GM18526 (cell line): ENCODE measurements around the gene KMT2B.

Experiments used
- POLR2A ChIP-seq: IDR thresholded peaks from 3 replicates; pipeline ENCODE4 v1.6.1; 2011; ENCODE audit not compliant: insufficient read length; ENCODE audit errors: extremely low read depth

The KMT2B gene

GRCh38 chr19:35773020-35773806, 55.4 kb downstream of the KMT2B start:
- TF ChIP-seq POLR2A, result no peak

DNA sequence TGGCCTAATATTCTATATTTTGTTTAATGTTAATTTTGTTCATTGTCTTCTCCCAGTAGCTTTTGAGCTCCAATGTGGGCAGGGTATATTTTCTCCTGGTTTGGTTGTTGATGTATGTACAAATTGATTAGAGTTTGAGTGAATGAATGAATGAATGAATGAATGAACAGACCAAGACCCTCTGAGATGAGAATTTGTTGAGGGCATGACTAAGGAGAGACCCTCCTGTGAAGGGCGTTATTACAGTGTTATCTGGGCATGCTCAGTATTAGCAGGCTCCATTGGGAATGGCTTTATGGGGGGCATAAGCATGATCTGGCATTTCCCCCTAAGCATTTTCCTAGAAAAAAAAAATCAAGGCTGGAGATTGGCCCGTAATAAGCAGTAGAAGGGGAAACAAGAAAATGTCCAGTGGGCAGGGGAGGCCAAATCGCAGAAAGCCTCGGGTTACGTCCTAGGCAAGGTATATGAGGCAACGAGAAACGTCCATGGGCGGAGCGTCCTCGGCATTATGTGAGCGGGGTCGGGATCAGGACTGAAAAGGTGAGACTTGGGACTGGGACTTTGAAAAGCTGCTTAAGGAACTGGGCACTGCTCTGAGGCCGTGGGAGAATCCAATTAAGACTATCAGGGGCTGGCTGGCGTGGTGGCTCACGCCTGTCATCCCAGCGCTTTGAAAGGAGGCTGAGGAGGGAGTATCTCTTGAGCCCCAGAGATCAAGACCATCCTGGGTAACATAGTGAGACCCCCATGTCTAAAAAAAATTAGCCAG, 56.7 kb downstream of the KMT2B start:
- TF ChIP-seq POLR2A, result no peak

DNA sequence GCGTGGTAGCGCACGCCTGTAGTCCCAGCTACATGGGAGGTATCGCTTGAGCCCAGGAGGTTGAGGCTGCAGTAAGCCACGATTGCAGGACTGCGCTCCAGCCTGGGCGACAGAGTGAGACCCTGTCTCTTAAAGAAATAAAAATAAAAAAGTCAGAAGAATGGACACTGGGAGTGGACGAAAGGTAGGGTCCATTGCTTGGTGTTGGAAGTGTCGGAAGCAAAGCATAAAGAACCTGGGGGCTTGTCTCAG, 57.2 kb downstream of the KMT2B start:
- TF ChIP-seq POLR2A, result no peak

DNA sequence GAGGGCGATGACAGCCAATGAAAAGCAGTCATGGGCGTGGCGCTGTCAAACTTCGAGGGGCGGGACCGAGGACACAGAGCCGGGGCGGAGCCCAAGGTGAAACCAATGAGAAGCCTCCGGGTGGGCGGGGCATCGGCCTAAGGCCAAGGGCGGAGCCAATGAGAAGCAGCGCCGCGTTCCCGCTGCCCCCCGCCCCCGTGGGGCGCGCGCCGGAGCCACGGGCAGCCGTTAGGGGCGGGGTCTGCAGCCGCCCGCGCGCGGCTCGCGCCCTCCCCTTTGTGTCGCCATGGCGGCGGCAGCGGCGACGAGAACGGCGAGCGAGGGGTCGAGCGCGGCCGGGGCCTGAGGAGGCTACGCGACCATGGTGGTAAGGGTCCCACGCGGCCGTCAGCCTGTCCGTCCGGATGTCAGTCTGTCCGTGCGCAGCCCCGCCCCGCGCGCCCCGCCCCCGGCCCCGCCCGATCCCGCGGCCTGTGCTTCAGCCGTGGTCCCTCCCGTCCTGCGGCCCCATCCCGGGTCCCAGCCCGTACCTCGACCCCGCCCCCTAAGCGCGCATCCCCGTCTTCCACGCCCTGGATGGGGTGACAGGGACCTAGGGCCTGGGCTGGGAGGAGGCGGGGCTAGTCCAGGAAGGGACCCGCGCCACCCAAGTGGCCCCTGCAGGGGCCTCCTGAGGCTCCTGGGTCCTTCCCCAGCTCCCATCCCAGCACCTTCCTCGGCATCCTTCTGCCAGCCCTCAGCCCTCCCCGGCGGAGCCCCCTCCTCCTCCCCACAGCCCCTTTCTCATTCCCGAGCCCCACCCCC, 57.7 kb downstream of the KMT2B start, which contains the start of gene ARHGAP33:
TSS of gene ARHGAP33 (plus strand) at position 267 of the 804 bp plus-strand sequence. CDS start at position 362, 95 bp downstream.
- peak; percentile 41 for TF ChIP-seq POLR2A

- TF ChIP-seq POLR2A, result no peak
These were observed 58.4 kb downstream of the KMT2B start for GRCh38 chr19:35776102-35776788.

- TF ChIP-seq POLR2A, result no peak
These were observed 59.5 kb downstream of the KMT2B start for GRCh38 chr19:35777086-35777841.

DNA sequence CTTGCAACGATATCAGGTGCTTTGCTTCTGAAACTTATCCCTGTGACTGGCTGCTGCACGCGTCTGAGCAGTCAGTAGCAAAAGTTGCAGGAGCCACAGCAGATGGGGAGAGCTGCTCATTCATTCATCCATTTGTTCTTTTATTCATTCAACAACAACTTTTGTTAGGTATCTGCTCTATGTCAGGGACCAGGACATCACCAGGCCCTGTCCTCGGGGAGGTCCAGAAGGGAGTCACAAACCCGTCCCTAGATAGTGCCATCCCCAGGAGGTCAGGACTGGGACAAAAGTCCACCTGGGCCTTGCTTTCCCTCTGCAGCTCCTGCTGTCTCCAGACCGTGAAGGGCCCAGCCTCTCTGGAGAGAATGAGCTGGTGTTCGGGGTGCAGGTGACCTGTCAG, 60.2 kb downstream of the KMT2B start:
- TF ChIP-seq POLR2A, result no peak

DNA sequence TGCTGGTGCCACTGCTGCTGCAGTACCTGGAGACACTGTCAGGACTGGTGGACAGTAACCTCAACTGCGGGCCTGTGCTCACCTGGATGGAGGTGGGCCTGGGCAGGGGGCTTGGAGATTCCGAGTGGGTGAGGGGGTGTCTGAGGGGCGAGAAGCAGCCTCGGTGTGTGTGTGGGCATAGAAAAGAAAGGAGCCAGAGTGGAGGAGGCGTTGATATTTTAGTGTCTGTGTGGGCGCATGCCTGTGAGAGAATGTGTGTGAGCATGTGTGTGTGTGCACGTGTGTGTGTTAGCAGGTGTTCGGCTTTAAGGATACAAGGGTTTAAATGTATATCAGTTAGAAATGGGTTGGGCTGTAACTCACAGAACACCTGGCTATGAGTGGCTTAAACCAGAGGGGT, 61.2 kb downstream of the KMT2B start:
- TF ChIP-seq POLR2A, result no peak

DNA sequence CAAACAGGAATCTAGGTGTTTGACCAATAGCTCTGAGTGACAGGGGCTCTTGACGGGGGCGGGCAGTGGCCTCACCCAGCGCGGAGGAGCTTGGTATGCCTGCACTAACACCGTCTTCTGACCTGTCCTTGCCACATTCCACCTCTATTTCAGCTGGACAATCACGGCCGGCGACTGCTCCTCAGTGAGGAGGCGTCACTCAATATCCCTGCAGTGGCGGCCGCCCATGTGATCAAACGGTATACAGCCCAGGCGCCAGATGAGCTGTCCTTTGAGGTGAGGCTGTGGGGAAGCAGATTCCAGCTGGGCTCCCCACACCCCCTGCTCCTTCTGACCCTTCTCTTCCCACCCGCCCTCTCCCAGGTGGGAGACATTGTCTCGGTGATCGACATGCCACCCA, 62.3 kb downstream of the KMT2B start:
- TF ChIP-seq POLR2A, result no peak

- TF ChIP-seq POLR2A, result no peak
These were observed 62.9 kb downstream of the KMT2B start for GRCh38 chr19:35780717-35781116.

DNA sequence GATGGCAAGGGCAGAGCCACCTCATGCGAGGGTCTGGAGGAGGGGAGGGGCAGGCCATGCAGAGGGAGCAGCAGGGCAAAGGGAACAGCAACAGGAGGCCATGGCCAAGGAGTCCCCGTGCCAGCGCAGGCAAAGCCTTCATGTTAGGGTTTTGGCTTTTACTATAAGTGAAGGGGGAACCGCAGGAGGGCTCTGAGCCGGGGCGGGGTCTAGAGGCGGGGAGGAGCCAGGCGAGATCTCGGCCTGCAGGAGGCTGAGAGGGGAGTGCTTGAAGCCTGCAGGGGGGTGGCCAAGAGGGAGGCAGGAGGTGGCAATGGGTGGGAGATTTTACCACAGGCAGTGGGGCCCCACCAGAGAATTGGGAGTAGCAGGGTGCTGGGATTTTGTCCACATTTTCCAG, 63.8 kb downstream of the KMT2B start:
- TF ChIP-seq POLR2A, result no peak

DNA sequence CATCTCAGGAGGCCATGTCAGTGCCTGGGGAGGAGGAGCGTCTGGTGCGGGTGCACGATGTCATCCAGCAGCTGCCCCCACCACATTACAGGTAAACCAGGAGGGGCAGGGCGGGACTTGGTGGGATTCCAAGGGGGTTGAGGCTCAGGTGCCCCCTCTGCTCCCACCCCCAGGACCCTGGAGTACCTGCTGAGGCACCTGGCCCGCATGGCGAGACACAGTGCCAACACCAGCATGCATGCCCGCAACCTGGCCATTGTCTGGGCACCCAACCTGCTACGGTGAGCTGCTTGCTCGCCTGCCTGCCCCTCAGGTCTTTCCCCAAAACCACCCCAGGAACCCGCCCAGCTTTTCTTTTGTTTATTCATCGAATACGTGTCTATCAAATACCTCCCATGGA, 64.8 kb downstream of the KMT2B start:
- no peak for TF ChIP-seq POLR2A

DNA sequence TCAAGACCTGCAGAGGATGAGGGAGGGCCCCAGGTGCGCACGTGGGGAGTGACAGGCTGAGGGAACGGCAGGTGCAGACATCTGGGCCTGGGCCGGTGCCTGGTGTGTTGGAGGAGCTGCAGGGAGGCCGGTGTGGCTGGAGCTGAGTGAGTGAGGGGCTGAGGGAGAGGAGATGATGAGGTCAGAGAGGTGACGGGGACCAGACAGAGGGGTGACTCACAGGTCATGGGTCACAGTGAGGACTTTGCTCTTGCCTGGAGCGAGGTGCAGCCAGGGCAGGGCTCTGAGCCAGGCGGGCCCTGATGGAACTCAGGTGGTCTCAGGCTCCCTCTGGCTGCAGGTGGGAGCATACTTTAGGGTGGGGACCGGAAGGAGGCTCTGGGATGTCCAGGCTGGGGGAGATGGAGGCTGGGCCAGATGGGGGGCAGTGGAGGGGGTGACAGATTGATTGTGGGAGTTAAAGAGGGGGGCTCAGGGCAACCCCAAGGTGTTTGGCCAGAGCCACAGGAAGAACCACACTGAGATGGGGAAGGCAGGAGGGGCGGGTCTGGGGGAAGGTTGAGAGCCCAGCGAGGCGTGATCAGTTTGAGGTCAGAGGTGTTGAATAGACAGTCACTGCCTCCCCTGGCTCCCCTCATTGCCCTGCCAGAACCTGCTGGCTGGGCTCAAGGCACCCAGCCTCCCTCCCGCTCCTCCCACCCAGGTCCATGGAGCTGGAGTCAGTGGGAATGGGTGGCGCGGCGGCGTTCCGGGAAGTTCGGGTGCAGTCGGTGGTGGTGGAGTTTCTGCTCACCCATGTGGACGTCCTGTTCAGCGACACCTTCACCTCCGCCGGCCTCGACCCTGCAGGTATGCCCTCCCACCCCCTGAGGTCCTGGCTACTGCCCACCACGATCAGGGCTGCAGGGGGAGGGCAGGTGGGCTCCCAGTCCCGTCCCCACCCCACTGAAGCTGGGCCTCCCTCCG, 65.9 kb downstream of the KMT2B start:
- no peak for TF ChIP-seq POLR2A
